Pancreas (tissue), 10 donors: ENCODE data around the gene POLD2. TPM values are rescaled to one million over a fixed set of nuclear protein-coding genes. Genes with fewer than 3 reads are reported as not detected.

Experiments used
- ATAC-seq, 4 donors: fragments of 200-7000 bp; cut with Tn5 transposase; one replicate each; pipeline versions ENCODE4 v1.8.0 to v1.9.1; 2020; ENCODE audit warnings: mild to moderate bottlenecking in 4 of 4, moderate library complexity in 4 of 4
- DNase-seq, 6 donors: peaks; one replicate each; pipeline ENCODE4 v3.0.0-alpha.2; 2020
- FAIRE-seq: peaks from 2 replicates; lab custom pipeline; 2012; peaks lifted over from hg19 to GRCh38; lab: Jason Lieb, UNC
- H3K27ac ChIP-seq, 4 donors: fragments of 200-600 bp; sonication (generic); 1 replicate in 3 of 4; 2 replicates in 1 of 4; pipeline versions ENCODE4 v1.5.0 to v1.8.0; 2020
- H3K27me3 ChIP-seq, 4 donors: fragments of 200-600 bp; one replicate each; pipeline ENCODE4 v1.8.0; 2021
- H3K36me3 ChIP-seq, 3 donors: fragments of 200-600 bp; sonication (generic) in 1 of 3; one replicate each; pipeline versions ENCODE4 v1.5.0 to v1.8.0; 2020 to 2021
- H3K4me1 ChIP-seq, 3 donors: fragments of 200-600 bp; one replicate each; pipeline ENCODE4 v1.8.0; 2021
- H3K4me3 ChIP-seq, 4 donors: fragments of 200-600 bp; sonication (generic) in 2 of 4; one replicate each; pipeline versions ENCODE4 v1.5.0 to v1.8.0; 2020 to 2021
- H3K9me3 ChIP-seq, 4 donors: fragments of 200-600 bp; one replicate each; pipeline ENCODE4 v1.8.0; 2021
- WGBS, 2 donors: extraction: QIAGEN DNeasy Blood & Tissue Kit; methylation state at CpG; one replicate each; pipeline ENCODE4 v1.1.7; 2013; 5-methylcytosine and 5-hydroxymethylcytosine counted together
- intact Hi-C, 3 donors: fragments of 100-400 bp; cut with DNase I; formaldehyde crosslinking; loops; one replicate each; pipeline versions ENCODE4 v1.11.1 to v1.14.2; 2022
- polyA plus RNA-seq, 2 donors: library from polyadenylated mRNA; stranded (reverse); fragments of 200-250 nt; gene quantifications; one replicate each; pipeline ENCODE4 v1.2.3, GENCODE V29; 2013
- total RNA-seq, 6 donors: library from RNA; stranded (reverse); fragmentation: NEBNext Ultra II Directional in 4 of 6; extraction: Animal tissue kit (Norgen Biotek cat#: 25700) in 4 of 6; gene quantifications; one replicate each; pipeline versions ENCODE4 v1.2.1 to v1.2.4, GENCODE V29; 2021 to 2023
- TF ChIP-seq, protein P1 (sequence below), 4 donors: fragments of 200-600 bp; sonication (generic) in 3 of 4; IDR thresholded peaks; one replicate each; pipeline versions ENCODE4 v1.5.0 to v1.8.0; 2021; ENCODE audit warnings: antibody characterized with exemption in 4 of 4
- donor health status: healthy with polysubstance abuse.
- donor health status: DM: no; HTN: no; CAD: no; lungs with moderate emphysema.
- donor health status: DM: no; HTN: no; CAD: no.
- donor health status: control.
- donor health status: control.
- donor health status: Bipolar disorder and iron deficiency.
- donor health status: DM: yes; HTN: yes; CAD: no.
- donor health status: DM: no; HTN: no; CAD: no.
- donor health status: DM: no; HTN: no; CAD: no.
- donor health status: DM: yes; HTN: yes; CAD: no.

POLD2 gene
- total and polyA plus RNA-seq, 8 donors = 40.6 to 86.4 (median 54.7) TPM

DNA sequence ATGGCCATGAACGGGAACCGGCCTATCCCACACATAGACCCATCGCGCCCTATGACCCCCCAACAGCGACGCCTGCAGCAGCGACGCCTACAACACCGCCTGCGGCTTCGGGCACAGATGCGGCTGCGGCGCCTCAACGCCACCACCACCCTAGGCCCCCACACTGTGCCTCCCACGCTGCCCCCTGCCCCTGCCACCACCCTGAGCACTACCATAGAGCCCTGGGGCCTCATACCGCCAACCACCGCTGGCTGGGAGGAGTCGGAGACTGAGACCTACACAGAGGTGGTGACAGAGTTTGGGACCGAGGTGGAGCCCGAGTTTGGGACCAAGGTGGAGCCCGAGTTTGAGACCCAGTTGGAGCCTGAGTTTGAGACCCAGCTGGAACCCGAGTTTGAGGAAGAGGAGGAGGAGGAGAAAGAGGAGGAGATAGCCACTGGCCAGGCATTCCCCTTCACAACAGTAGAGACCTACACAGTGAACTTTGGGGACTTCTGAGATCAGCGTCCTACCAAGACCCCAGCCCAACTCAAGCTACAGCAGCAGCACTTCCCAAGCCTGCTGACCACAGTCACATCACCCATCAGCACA, 9.5 kb downstream of the POLD2 start:
- DNase-seq = peak in 1 of 6 donors; percentile 67
- no peaks in the 10 kb centered on the region for H3K9me3 ChIP-seq
- no peak for FAIRE-seq
- H3K36me3 ChIP-seq = peaks cover 0 to 9% (median 0%) of the 10 kb centered on the region in 3 donors
- intact Hi-C loops = no loop called here
- H3K27me3 ChIP-seq = no peaks in the 10 kb centered on the region
- WGBS, 2 donors = 90 to 92% methylated on average over 24 of the region's 24 CpGs
- no peak for ATAC-seq
- no peak overlapping the region for H3K27ac ChIP-seq
- H3K4me3 ChIP-seq = no peak overlapping the region
- H3K4me1 ChIP-seq = no peaks in the 10 kb centered on the region
- TF ChIP-seq, protein P1, sequence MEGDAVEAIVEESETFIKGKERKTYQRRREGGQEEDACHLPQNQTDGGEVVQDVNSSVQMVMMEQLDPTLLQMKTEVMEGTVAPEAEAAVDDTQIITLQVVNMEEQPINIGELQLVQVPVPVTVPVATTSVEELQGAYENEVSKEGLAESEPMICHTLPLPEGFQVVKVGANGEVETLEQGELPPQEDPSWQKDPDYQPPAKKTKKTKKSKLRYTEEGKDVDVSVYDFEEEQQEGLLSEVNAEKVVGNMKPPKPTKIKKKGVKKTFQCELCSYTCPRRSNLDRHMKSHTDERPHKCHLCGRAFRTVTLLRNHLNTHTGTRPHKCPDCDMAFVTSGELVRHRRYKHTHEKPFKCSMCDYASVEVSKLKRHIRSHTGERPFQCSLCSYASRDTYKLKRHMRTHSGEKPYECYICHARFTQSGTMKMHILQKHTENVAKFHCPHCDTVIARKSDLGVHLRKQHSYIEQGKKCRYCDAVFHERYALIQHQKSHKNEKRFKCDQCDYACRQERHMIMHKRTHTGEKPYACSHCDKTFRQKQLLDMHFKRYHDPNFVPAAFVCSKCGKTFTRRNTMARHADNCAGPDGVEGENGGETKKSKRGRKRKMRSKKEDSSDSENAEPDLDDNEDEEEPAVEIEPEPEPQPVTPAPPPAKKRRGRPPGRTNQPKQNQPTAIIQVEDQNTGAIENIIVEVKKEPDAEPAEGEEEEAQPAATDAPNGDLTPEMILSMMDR (IDR thresholded peaks at IDR 0.05) = no peak

DNA sequence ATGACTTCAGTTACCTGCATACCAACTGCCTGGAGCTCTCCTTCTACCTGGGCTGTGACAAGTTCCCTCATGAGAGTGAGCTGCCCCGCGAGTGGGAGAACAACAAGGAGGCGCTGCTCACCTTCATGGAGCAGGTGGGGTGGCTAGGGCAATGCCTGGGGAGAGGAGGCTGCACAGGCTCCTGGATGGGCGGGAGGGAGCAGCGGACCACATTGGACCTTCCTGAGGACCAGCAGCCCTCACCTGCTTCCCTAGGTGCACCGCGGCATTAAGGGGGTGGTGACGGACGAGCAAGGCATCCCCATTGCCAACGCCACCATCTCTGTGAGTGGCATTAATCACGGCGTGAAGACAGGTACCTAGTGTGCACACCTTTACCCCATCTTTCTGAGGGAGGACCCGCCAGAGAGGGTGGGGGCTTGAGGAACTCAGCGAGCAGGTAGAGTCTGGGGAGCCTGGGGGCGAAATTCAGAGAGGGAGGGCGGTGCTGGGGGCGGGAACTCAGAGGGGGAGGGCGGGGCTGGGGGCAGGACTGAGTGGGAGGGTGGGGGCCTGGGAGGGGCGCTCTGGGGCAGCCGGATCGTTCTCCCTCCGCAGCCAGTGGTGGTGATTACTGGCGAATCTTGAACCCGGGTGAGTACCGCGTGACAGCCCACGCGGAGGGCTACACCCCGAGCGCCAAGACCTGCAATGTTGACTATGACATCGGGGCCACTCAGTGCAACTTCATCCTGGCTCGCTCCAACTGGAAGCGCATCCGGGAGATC, 10.2 kb downstream of the POLD2 start:
- peak in 2 of 4 donors; percentile 15 to 43 for ATAC-seq
- TF ChIP-seq, protein P1 (IDR thresholded peaks at IDR 0.05) = no peak
- DNase-seq = peak in 2 of 6 donors; percentile 29 to 58
- Histone ChIP-seq H3K4me3 (no peak overlapping the region), H3K4me1 (no peaks in the 10 kb centered on the region), H3K27me3 (no peaks in the 10 kb centered on the region), H3K27ac (no peak overlapping the region), H3K36me3 (peaks cover 0 to 9% (median 0%) of the 10 kb centered on the region in 3 donors), H3K9me3 (no peaks in the 10 kb centered on the region)
- WGBS, 2 donors = 67 to 77% methylated on average over 31 to 34 of the region's 34 CpGs
- no peak for FAIRE-seq
- intact Hi-C loops = no loop called here

DNA sequence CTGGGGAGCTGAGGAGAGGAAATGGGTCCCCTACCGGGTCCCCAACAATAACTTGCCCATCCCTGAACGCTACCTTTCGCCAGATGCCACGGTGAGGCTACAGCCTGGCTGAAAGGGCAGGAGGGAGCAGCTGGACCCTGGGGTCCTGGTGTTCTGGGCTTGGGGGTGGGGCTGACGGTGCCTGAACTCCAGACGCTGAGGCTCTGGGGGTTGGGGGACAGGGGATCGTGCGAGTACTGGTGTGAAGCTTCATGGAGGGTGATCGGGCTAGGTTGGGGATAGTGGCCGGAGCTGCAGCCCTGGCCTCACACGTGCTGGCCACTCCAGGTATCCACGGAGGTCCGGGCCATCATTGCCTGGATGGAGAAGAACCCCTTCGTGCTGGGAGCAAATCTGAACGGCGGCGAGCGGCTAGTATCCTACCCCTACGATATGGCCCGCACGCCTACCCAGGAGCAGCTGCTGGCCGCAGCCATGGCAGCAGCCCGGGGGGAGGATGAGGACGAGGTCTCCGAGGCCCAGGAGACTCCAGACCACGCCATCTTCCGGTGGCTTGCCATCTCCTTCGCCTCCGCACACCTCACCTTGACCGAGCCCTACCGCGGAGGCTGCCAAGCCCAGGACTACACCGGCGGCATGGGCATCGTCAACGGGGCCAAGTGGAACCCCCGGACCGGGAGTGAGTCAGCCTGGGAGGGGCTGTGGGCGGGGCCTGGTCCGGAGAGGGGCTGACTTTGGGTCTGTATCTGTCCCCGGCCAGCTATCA, 10.9 kb downstream of the POLD2 start:
- H3K27ac ChIP-seq = no peak overlapping the region
- FAIRE-seq (no peak), ATAC-seq (peak in 2 of 4 donors; percentile 25 to 58), DNase-seq (peak in 3 of 6 donors; percentile 55 to 72 (median 65))
- H3K36me3 ChIP-seq = peaks cover 0 to 9% (median 0%) of the 10 kb centered on the region in 3 donors
- TF ChIP-seq, protein P1 (IDR thresholded peaks at IDR 0.05) = no peak
- no peaks in the 10 kb centered on the region for H3K9me3 ChIP-seq
- 44 to 55% methylated on average over 41 of the region's 41 CpGs for WGBS, 2 donors
- no peak overlapping the region for H3K4me3 ChIP-seq
- no peaks in the 10 kb centered on the region for H3K27me3 ChIP-seq
- no peaks in the 10 kb centered on the region for H3K4me1 ChIP-seq
- intact Hi-C loops = no loop called here

DNA sequence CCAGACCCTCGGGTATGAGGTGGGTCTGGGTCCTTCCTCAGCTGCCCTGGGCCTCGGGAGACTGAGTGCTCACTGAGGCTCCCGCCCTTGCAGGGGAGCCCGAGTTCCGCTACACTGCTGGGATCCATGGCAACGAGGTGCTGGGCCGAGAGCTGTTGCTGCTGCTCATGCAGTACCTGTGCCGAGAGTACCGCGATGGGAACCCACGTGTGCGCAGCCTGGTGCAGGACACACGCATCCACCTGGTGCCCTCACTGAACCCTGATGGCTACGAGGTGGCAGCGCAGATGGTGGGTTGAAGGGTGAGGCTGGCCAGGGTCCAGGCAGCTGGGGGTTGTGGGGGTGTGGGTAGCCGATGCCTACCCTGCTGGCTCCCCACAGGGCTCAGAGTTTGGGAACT, 11.6 kb downstream of the POLD2 start:
- peaks cover 0 to 7% (median 0%) of the 10 kb centered on the region in 3 donors for H3K36me3 ChIP-seq
- 70 to 74% methylated on average over 16 of the region's 16 CpGs for WGBS, 2 donors

More for the DNA sequence above, 11.6 kb downstream of the POLD2 start:
- DNase-seq (peak in 1 of 6 donors; percentile 35), FAIRE-seq (no peak), ATAC-seq (peak in 1 of 4 donors; percentile 20)
- TF ChIP-seq, protein P1 (IDR thresholded peaks at IDR 0.05) = no peak
- intact Hi-C loops = no loop called here
- Histone ChIP-seq H3K27ac (no peak overlapping the region), H3K9me3 (no peaks in the 10 kb centered on the region), H3K27me3 (no peaks in the 10 kb centered on the region), H3K4me3 (no peak overlapping the region), H3K4me1 (no peaks in the 10 kb centered on the region)
